Kasumi-1 (cell line): Measurements from ENCODE around the gene PSME1.
"Not testable (repeated sequence)": the region's sequence is repeated elsewhere in the genome, so short reads cannot be mapped to it uniquely, and the experiment has no call there.

Experiments
- DNase-seq, 2 experiments: peaks; one replicate each; lab custom pipeline; 2025; lab: John Stamatoyannopoulos, UW

The PSME1 gene

DNA sequence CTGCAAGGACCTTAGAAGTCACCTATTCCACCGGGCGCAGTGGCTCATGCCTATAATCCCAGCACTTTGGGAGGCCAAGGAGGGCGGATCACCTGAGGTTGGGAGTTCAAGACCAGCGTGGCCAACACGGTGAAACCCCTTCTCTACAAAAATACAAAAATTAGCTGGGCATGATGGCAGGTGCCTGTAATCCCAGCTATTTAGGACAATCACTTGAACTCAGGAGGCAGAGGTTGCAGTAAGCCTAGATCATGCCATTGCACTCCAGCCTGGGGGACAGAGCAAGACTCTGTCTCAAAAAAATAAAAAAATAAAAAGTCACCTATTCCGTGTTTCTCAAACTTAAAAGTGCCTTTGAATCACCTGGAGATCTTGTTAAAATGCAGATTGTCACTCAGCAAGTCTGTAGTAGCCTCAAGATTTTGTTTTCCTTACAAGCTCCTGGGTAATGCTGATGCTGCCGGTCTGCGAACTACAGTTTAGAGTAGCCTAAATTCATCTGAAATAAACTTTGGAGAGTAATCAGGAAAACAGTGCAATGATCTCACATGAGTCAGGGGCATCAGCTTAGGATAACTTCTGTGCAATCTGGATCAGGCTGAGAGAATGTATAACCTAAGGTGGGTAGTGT is 30.3 kb upstream of the PSME1 start:
- DNase-seq: not testable (repeated sequence)

DNA sequence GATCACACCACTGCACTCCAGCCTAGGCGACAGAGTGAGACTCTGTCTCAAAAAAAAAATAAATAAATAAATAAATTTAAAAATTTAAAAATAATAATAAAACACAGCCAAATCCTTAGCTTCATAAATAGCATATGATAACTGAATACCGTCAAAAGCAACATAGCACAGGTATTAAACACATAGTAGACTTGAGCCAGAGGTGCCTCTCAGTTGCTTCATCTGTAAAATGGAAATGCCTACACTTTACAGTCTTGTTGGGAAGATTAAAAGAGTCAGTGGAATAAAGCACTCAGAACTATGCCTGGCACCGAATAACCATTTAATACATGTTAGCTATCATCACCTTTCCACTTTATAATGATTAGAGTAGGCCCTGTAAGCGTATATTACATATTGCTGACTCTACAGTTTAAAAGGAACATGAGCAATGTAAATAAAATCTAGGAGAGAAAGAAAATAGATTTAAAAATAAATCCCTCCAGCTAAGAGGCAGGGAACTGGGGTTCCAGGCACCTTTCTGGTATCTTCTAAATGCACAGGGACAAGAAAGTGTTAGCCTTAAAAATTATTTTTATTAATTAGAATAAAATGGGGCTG is 29.2 kb upstream of the PSME1 start:
- no peak for DNase-seq

DNA sequence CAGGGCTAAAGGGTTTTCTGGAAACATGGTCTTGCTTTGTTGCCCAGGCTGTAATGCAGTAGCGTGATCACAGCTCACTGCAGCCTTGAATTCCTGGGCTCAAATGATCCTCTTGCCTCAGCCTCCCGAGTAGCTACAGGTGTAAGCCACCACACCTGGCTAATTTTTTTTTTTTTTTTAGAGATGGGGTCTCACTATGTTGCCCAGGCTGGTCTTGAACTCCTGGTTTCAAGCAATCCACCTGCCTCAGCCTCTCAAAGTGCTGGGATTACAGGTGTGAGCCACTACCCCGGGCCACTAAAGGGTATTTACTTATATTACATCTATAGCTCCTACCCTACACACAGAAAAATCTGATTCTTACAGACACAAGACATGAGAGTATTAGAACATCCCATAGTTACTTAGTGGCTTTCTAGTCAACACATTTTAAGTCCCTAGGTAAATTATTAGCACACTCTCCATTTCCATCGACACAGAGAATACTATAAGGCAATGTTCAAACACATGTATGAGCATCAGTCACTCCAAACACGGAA is 27.6 kb upstream of the PSME1 start:
- no peak for DNase-seq

GRCh38 chr14:24110060-24110459 is 25.9 kb upstream of the PSME1 start:
- DNase-seq: no peak

- DNase-seq: no peak
Observed at GRCh38 chr14:24110523-24110922, 25.5 kb upstream of the PSME1 start.

- peak in 1 of 2 experiments; percentile 47 for DNase-seq
Observed at GRCh38 chr14:24113379-24113800, 22.6 kb upstream of the PSME1 start.

DNA sequence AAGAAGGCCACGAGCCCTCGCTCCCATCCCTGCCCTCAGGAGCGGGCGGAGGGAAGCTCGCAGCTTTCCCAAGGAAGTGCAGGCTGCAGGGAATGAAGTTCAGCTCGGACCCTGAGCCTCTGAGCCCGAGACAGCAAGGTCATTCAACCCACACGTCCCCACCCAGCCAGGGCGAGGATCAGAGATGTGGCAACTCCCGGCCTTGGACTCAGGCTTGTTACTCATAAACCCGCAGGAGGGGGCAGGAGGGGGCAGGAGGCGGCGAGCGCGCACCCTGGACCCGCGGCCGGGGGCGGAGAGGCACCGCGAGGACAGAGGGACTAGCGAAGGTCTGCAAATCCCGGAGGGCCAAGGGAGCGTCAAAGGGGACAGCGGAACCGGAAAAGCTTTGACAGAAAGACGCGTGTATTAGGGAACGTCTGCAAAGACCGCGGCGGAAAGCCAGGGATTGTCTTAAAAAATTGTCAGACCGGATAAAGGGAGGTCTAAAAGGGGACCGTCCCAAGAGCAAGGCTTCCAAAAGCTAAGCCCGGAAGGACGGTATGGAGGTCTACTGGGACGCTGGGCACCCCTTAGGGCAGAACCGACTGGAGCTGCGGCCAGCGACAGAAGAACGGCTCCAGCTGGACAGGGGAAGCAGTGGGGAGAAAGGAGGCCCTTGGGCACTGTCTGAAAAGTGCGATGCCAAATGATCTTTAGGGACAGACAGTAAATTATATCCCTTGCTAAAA is 22.0 kb upstream of the PSME1 start:
- DNase-seq: peak; percentile 93 to 96

- DNase-seq: peak; percentile 100
Observed at GRCh38 chr14:24114532-24115421, 21.2 kb upstream of the PSME1 start, which contains the start of the genes DCAF11 and NRL. Gene DCAF11 (plus strand): TSS chr14:24114777. CDS start chr14:24115595, 818 bp downstream. Gene NRL (minus strand): TSS chr14:24114949. CDS start chr14:24082848, 32,101 bp downstream.

DNA sequence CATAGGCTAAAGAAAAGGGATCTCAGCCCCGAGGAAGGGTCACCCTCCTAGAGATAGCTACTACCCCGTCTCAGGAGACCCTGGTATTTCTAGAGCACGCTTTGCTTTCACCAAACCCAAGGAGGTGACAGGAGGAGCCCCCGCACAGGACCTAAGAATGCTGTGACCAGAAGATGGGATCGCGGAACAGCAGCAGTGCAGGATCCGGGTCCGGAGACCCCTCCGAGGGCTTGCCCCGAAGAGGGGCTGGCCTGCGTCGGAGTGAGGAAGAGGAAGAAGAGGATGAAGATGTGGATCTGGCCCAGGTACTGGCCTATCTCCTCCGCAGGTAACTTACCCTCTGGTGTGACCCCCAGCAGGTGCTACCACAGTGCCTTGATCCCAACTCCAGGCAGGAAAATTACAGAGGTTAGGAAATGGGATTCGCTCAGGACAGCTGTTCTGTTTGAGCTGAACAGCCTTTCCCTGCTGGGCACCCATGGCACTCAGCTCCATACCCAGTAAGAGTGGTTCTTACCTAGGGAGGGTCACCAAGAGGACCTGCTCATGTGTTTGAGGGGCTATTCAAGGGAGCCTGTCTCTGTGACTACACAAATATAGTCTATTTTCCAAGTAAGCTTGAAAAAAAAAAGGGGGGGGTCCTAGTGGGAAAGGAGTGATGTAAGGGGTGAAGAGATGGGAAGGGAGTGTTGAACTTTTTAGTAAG is 20.4 kb upstream of the PSME1 start:
- no peak for DNase-seq

- no peak for DNase-seq
Observed at GRCh38 chr14:24116128-24116814, 19.7 kb upstream of the PSME1 start.

DNA sequence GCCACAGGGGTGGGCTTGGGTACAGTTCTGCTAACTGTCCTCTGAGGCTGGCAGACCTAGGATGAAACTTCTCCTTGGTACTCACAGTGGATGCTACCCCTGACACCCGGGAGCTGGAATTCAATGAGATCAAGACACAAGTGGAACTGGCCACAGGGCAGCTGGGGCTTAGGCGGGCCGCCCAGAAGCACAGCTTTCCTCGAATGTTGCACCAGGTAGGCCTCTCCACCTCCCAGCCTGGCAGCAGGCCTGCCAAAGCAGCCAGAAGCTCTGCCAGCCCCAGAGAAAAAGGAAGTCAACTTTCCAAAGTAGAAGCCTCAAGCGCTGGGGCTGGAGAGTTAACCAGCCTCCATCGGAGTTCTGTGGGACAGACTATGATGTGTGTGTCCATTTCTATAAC is 18.8 kb upstream of the PSME1 start:
- DNase-seq: no peak

DNA sequence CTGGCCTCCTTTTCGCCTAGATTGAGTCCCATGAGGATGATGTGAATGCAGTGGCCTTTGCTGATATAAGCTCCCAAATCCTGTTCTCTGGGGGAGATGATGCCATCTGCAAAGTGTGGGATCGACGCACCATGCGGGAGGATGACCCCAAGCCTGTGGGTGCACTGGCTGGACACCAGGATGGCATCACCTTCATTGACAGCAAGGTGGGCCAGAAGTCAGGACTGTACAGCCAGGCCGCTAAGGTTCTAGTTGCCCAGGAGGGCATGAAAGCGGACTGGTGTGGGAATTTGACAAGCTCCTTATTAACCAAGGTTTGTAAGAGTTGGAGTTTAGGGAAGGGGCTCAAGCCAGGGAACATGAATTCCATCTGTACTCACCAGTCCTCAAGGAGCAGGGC is 16.3 kb upstream of the PSME1 start:
- DNase-seq: no peak

DNA sequence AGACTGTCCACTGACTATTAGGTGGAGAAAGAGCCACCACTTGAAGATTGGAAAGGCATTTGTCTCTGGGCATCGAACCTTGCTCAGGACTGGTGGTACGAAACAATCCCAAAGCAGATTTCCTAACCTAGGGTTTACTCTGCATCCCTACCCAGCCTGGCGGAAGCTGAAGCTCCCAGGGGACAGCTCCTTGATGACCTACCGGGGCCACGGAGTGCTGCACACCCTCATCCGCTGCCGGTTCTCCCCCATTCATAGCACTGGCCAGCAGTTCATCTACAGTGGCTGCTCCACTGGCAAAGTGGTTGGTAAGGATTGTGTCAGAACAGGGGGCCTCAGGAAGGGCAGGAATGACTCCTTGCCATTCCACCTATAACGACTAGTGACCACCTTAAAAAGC is 14.8 kb upstream of the PSME1 start:
- no peak for DNase-seq

DNA sequence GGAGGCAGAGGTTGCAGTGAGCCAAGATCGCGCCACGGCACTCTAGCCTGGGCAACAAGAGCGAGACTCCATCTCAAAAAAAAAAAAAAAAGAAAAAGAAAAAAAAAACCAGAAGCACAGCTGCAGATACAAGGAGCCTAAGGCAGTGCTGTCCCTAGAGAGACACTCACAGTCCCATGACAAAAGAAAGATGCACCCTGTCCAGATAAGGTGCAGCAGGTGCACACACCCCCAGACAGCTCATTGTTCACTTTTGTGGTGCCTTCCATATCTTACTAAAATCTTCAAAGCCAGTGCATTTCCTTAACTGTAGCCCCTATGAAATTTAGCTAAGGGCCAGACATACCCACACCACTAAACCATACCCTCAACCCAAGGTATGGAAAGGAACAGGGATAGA is 13.6 kb upstream of the PSME1 start:
- no peak for DNase-seq

GRCh38 chr14:24122898-24123297 is 13.1 kb upstream of the PSME1 start:
- DNase-seq: no peak

DNA sequence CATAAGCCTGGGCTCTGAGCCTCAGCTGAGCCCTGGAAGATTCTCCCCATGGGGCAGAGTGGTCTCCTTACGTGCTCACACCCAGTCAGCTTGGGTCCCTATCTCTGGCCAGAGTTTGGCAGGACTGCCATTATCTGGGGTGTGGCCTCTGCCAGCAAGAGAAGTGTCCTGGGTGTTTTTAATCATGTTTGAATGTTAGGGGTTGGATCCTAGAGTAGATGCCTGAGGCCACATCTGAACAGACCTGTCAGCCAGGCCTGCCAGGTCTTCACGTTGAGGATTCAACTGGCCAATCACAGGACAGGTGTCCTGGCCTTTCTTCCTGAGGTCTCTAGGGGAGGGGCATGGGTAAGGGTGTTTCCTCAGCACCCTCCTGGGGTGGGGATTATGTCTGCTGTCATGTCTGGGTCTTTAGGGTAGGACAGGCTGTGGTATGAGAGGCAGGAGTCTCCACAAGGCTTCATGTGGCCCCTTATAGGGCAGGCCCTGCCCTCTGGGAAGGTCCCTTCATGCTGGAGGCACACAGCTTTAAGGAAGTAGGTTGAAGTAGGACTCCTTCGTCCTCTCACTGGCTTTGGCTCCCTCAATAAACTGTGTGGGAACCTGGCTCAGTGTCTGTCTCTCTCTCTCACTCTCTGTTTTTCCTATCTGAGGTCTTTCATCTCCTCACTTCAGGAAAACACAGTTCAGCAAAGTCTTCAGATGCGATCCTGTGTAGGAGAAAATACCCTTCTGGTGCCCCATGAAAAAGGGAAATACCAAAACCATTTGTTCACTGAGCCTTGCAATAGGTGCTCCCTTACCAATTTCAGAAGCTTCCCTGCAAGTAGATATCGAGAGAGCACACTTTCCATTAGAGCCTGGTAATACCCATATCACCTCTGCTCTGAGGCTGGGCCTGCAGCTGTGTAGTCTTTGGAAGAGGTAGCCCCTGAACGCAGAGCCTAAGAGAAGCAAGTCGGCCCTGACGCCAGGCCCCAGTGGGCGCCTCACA is 12.3 kb upstream of the PSME1 start:
- no peak for DNase-seq

GRCh38 chr14:24126939-24127338 is 9.1 kb upstream of the PSME1 start:
- DNase-seq: no peak

DNA sequence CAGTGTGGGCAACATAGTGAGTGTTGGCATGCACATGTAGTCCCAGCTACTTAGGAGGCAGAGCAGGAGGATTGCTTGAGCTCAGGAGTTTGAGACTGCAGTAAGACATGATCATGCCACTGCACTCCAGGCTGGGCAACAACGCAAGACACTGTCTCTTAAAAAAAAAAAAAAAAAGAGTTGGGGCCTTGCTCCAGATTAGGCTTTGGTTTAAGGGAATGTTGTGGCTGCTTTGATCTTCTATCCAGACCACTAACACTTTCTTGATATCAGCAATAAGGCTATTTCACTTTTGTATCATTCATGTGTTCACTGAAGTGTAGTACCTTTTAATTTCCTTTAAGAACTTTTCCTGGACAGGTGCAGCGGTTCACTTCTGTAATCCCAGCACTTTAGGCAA is 8.3 kb upstream of the PSME1 start:
- DNase-seq: no peak

DNA sequence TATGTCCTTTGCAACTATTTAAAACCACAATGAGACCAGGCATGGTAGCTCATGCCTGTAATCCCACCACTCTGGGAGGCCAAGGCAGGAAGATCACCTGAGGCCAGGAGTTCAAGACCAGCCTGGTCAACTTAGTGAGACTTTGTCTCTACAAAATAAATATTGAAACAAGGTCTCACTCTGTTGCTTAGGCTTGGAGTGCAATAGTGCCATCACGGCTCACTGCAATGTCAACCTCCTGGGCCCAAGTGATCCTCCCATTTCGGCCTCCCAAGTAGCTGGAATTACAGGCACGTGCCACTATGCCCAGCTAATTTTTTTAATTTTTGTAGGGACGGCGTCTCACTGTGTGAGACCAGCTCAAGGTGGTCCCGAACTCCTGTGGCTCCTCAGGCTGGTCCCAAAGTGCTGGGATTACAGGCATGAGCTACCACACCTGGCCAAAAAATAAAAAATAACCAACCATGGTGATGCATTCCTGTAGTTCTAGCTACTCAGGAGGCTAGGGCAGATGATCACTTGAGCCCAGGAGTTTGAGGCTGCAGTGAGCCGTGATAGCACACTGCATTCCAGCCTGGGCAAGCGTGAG is 6.5 kb upstream of the PSME1 start:
- DNase-seq: no peak
